ENCODE measurements around the gene MED16.

DNA sequence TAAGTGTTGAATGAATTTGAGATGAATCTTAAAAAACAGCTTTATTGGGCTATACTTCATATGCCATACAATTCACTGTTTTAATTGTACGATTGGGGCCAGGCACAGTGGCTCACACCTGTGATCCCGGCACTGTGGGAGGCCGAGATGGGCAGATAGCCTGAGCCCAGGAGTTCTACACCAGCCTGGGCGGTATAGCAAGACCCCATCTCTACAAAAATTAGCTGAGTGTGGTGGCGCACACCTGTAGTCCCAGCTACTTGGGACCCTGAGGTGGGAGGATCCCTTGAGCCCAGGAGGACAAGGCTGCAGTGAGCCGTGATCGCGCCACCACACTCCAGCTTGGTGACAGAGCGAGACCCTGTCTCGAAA lies 43.2 kb upstream of the MED16 start:
- TF ChIP-seq, protein P1, sequence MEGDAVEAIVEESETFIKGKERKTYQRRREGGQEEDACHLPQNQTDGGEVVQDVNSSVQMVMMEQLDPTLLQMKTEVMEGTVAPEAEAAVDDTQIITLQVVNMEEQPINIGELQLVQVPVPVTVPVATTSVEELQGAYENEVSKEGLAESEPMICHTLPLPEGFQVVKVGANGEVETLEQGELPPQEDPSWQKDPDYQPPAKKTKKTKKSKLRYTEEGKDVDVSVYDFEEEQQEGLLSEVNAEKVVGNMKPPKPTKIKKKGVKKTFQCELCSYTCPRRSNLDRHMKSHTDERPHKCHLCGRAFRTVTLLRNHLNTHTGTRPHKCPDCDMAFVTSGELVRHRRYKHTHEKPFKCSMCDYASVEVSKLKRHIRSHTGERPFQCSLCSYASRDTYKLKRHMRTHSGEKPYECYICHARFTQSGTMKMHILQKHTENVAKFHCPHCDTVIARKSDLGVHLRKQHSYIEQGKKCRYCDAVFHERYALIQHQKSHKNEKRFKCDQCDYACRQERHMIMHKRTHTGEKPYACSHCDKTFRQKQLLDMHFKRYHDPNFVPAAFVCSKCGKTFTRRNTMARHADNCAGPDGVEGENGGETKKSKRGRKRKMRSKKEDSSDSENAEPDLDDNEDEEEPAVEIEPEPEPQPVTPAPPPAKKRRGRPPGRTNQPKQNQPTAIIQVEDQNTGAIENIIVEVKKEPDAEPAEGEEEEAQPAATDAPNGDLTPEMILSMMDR (IDR thresholded peaks at IDR 0.05) = no peak
- no peak for TF ChIP-seq POLR2A (IDR thresholded peaks at IDR 0.05)

Data from lower leg skin (tissue), 3 donors.